ENCODE measurements around the gene MORN5.

The MORN5 gene

DNA sequence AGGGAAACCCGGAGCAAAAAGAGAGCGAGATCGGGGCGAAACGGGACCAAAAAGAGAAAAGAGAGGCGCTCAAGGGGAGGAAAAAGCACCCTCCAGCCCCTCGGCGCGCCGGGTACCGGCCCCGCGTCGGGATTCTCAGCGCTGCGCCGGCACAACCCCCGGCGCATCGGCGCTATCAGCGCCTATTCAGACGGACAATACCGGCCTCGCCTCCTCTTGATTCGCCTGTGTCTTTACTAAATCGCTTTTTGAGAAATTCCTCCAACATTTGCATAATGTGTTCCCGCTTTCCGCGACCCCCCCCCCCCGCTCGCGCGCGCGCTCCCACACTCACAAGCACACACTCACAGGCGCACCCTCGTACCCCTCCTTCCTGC lies 68.5 kb downstream of the MORN5 start:
- ChIA-PET POLR2A (interaction anchor here (1.9 kb wide), 1 partner anchor 14 kb away, joined by 8 read pairs; no protein-coding TSS in a partner anchor), CTCF (no interaction called here)
- Histone ChIP-seq H3K9me3 (ENCODE audit: control insufficient read depth, insufficient read depth, low read depth, low read length) (no peaks in the 10 kb centered on the region), H3K27ac (ENCODE audit: extremely low read depth, low read depth, low read length) (no peak overlapping the region; the same call in 1 of the 2 replicates), H3K36me3 (ENCODE audit: control insufficient read depth in 2 of 2, insufficient read depth in 1 of 2, low read length in 2 of 2) (no peaks in the 10 kb centered on the region), H3K4me1 (ENCODE audit: control insufficient read depth, insufficient read depth, low read length) (no peaks in the 10 kb centered on the region), H3K4me3 (ENCODE audit: low read depth, low read length) (peak overlapping the region; percentile 46)
- TF ChIP-seq ZNF48 (tag by site-specific recombination; IDR thresholded peaks at IDR 0.05) = no peak
- TF ChIP-seq, protein P1, sequence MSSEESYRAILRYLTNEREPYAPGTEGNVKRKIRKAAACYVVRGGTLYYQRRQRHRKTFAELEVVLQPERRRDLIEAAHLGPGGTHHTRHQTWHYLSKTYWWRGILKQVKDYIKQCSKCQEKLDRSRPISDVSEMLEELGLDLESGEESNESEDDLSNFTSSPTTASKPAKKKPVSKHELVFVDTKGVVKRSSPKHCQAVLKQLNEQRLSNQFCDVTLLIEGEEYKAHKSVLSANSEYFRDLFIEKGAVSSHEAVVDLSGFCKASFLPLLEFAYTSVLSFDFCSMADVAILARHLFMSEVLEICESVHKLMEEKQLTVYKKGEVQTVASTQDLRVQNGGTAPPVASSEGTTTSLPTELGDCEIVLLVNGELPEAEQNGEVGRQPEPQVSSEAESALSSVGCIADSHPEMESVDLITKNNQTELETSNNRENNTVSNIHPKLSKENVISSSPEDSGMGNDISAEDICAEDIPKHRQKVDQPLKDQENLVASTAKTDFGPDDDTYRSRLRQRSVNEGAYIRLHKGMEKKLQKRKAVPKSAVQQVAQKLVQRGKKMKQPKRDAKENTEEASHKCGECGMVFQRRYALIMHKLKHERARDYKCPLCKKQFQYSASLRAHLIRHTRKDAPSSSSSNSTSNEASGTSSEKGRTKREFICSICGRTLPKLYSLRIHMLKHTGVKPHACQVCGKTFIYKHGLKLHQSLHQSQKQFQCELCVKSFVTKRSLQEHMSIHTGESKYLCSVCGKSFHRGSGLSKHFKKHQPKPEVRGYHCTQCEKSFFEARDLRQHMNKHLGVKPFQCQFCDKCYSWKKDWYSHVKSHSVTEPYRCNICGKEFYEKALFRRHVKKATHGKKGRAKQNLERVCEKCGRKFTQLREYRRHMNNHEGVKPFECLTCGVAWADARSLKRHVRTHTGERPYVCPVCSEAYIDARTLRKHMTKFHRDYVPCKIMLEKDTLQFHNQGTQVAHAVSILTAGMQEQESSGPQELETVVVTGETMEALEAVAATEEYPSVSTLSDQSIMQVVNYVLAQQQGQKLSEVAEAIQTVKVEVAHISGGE (tag by site-specific recombination; conservative IDR thresholded peaks at IDR 0.05; ENCODE audit: low read depth) = no peak
- TF ChIP-seq, protein P2, sequence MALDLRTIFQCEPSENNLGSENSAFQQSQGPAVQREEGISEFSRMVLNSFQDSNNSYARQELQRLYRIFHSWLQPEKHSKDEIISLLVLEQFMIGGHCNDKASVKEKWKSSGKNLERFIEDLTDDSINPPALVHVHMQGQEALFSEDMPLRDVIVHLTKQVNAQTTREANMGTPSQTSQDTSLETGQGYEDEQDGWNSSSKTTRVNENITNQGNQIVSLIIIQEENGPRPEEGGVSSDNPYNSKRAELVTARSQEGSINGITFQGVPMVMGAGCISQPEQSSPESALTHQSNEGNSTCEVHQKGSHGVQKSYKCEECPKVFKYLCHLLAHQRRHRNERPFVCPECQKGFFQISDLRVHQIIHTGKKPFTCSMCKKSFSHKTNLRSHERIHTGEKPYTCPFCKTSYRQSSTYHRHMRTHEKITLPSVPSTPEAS (tag by site-specific recombination; IDR thresholded peaks at IDR 0.05) = 0 out of 2 replicates have a peak, but pooled peaks have one; percentile 34
- TF ChIP-seq ZNF335 (tag by site-specific recombination; conservative IDR thresholded peaks at IDR 0.05) = peak; percentile 80
- TF ChIP-seq ZXDB (tag by site-specific recombination; IDR thresholded peaks at IDR 0.05) = 0 out of 2 replicates have a peak, but pooled peaks have one; percentile 14
- TF ChIP-seq, protein P3, sequence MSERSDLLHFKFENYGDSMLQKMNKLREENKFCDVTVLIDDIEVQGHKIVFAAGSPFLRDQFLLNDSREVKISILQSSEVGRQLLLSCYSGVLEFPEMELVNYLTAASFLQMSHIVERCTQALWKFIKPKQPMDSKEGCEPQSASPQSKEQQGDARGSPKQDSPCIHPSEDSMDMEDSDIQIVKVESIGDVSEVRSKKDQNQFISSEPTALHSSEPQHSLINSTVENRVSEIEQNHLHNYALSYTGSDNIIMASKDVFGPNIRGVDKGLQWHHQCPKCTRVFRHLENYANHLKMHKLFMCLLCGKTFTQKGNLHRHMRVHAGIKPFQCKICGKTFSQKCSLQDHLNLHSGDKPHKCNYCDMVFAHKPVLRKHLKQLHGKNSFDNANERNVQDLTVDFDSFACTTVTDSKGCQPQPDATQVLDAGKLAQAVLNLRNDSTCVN (tag by site-specific recombination; optimal IDR thresholded peaks at IDR 0.05) = peak; percentile 83
- TF ChIP-seq, protein P4, sequence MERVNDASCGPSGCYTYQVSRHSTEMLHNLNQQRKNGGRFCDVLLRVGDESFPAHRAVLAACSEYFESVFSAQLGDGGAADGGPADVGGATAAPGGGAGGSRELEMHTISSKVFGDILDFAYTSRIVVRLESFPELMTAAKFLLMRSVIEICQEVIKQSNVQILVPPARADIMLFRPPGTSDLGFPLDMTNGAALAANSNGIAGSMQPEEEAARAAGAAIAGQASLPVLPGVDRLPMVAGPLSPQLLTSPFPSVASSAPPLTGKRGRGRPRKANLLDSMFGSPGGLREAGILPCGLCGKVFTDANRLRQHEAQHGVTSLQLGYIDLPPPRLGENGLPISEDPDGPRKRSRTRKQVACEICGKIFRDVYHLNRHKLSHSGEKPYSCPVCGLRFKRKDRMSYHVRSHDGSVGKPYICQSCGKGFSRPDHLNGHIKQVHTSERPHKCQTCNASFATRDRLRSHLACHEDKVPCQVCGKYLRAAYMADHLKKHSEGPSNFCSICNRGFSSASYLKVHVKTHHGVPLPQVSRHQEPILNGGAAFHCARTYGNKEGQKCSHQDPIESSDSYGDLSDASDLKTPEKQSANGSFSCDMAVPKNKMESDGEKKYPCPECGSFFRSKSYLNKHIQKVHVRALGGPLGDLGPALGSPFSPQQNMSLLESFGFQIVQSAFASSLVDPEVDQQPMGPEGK (tag by site-specific recombination; IDR thresholded peaks at IDR 0.05) = 0 out of 2 replicates have a peak, but pooled peaks have one; percentile 12

DNA sequence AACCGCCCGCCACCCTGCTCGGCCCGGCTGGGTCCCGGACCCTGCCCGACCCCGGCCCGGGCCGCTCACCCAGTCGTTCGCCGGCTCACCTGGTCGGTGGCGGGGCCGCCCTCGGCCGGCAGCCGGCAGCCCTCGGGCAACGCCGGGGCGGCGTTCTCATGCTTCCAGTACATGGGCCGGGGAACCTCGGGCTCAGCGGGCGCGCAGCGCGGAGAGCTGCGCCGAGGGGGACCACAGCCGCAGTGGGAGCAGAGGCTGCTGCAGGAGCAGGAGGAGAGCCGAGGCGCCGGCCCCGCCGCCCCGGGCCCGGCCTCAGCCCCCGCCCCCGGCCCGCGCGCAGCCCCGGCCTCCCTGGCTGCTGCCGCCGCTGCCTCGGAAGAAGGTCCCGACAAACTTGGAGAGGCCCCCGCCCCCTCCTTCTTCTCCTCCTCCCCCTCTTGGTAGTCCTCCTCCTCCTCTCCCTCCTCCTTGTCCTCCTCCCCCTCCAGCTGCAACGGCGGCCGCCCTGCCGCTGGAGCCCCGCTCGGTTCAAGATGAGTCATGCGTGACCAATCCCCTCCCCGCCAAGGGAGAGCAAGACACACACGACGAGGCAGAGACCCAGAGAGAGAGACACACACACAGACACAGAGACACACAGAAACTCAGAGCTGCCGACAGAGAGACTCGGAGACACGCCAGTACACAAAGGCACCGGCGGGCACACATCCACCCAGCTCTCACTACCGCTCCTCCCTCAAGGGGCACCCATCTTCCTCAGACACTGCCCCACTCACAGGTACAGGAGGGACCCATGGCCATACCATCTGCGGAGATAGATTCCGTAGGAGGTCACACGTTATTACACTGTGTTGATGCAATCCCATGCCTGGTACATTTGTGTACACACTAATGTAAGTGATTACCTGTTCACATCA lies 69.1 kb downstream of the MORN5 start, which contains the start of gene LHX6:
Gene LHX6, minus strand, starts transcription at position 390 of the 917 bp plus-strand sequence. Its CDS starts 217 bp downstream, at position 173.
- Histone ChIP-seq H3K27ac (ENCODE audit: extremely low read depth, low read depth, low read length) (no peak within 1 kb of the TSS; the same call in 1 of the 2 replicates), H3K4me1 (ENCODE audit: control insufficient read depth, insufficient read depth, low read length) (no peaks in the 10 kb centered on the region), H3K4me3 (ENCODE audit: low read depth, low read length) (peak within 1 kb of the TSS; percentile 46), H3K9me3 (ENCODE audit: control insufficient read depth, insufficient read depth, low read depth, low read length) (no peaks in the 10 kb centered on the region), H3K36me3 (ENCODE audit: control insufficient read depth in 2 of 2, insufficient read depth in 1 of 2, low read length in 2 of 2) (no peaks in the 10 kb centered on the region)
- POLR2A ChIA-PET = interaction anchor here (0.8 to 1.9 kb wide), 3 partner anchors 15 to 71 kb away, joined by 3 to 8 read pairs (median 7); partner anchors contain the start of genes MRRF and RBM18
- CTCF ChIA-PET = interaction anchor here (0.7 to 1.1 kb wide), 4 partner anchors 41 to 130 kb away, joined by 3 to 4 read pairs (median 4); no protein-coding TSS in a partner anchor
- peak; percentile 84 for TF ChIP-seq GLIS1 (tag by site-specific recombination; IDR thresholded peaks at IDR 0.05)
- no peak for TF ChIP-seq ZNF624 (tag by site-specific recombination; IDR thresholded peaks at IDR 0.05)
- TF ChIP-seq ZIC2 (tag by site-specific recombination; IDR thresholded peaks at IDR 0.05) = peak; percentile 31; the same call in 1 of the 2 replicates
- peak; percentile 41; the same call in 1 of the 2 replicates for TF ChIP-seq WT1 (tag by site-specific recombination; IDR thresholded peaks at IDR 0.05)
- TF ChIP-seq BCL11A (tag by site-specific recombination; IDR thresholded peaks at IDR 0.05; ENCODE audit: low read depth) = no peak
- TF ChIP-seq, protein P5, sequence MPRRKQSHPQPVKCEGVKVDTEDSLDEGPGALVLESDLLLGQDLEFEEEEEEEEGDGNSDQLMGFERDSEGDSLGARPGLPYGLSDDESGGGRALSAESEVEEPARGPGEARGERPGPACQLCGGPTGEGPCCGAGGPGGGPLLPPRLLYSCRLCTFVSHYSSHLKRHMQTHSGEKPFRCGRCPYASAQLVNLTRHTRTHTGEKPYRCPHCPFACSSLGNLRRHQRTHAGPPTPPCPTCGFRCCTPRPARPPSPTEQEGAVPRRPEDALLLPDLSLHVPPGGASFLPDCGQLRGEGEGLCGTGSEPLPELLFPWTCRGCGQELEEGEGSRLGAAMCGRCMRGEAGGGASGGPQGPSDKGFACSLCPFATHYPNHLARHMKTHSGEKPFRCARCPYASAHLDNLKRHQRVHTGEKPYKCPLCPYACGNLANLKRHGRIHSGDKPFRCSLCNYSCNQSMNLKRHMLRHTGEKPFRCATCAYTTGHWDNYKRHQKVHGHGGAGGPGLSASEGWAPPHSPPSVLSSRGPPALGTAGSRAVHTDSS (tag by site-specific recombination; IDR thresholded peaks at IDR 0.05) = peak; percentile 28; the same call in 1 of the 2 replicates
- TF ChIP-seq SP3 (tag by site-specific recombination; IDR thresholded peaks at IDR 0.05) = peak; percentile 63
- TF ChIP-seq, protein P6, sequence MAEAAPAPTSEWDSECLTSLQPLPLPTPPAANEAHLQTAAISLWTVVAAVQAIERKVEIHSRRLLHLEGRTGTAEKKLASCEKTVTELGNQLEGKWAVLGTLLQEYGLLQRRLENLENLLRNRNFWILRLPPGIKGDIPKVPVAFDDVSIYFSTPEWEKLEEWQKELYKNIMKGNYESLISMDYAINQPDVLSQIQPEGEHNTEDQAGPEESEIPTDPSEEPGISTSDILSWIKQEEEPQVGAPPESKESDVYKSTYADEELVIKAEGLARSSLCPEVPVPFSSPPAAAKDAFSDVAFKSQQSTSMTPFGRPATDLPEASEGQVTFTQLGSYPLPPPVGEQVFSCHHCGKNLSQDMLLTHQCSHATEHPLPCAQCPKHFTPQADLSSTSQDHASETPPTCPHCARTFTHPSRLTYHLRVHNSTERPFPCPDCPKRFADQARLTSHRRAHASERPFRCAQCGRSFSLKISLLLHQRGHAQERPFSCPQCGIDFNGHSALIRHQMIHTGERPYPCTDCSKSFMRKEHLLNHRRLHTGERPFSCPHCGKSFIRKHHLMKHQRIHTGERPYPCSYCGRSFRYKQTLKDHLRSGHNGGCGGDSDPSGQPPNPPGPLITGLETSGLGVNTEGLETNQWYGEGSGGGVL (tag by site-specific recombination; IDR thresholded peaks at IDR 0.05) = peak; percentile 97
- TF ChIP-seq, protein P3 (tag by site-specific recombination; optimal IDR thresholded peaks at IDR 0.05) = peak; percentile 31
- TF ChIP-seq ZNF335 (tag by site-specific recombination; conservative IDR thresholded peaks at IDR 0.05) = peak; percentile 8; the same call in 1 of the 2 replicates
- TF ChIP-seq ZFHX2 (tag by site-specific recombination; conservative IDR thresholded peaks at IDR 0.05) = peak; percentile 70; the same call in 1 of the 2 replicates
- TF ChIP-seq ZNF366 (tag by site-specific recombination; conservative IDR thresholded peaks at IDR 0.05) = 0 out of 2 replicates have a peak, but pooled peaks have one; percentile 9
- TF ChIP-seq ZSCAN23 (tag by site-specific recombination; IDR thresholded peaks at IDR 0.05) = no peak

Measured in HEK293 (cell line).